ENCODE measurements around the gene CRYBA2. TPM values are rescaled to one million over a fixed set of nuclear protein-coding genes. Genes with fewer than 3 reads are reported as not detected.

Gene CRYBA2
- polyA plus RNA-seq, 1 donor from 2014 or later = not detected

DNA sequence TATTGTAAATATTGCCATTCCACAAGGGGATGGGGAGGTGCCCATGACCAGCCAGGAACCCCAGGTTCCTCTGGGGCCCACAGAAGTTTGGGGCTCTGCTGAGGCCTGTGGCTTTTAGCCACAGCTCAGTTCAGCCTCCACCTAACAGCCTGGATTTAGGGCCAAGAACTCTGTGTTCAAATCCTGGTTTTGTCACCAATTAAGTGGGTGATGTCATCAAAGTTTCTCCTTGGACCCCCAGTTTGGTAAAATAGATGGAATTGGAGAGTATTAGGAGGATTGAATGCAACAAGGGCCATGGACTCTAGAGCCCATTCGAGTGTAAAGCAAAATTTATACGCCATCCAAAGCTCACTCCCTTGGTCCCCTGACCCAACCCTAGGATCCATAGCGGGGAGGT lies 5.1 kb downstream of the CRYBA2 start:
- Histone ChIP-seq H3K9ac (ENCODE audit: low read length) (no peak overlapping the region), H3K27ac (ENCODE audit: low read length) (no peak overlapping the region), H3K4me3 (ENCODE audit: low read length) (no peak overlapping the region), H3F3A (ENCODE audit: insufficient read depth, low read length, poor library complexity, severe bottlenecking) (no peaks in the 10 kb centered on the region), H2AFZ (ENCODE audit: low read depth, low read length) (no peak overlapping the region), H3K36me3 (ENCODE audit: insufficient read depth, low read length) (no peaks in the 10 kb centered on the region), H3K79me2 (replicated peaks; ENCODE audit: insufficient read depth, low read length) (no peaks in the 10 kb centered on the region), H3K27me3 (ENCODE audit: insufficient read depth, low read depth, low read length) (peaks cover 100% of the 10 kb centered on the region), H4K20me1 (ENCODE audit: insufficient read depth) (no peaks in the 10 kb centered on the region), H3K4me2 (ENCODE audit: low read length) (no peak overlapping the region), H3K9me3 (ENCODE audit: low read length) (no peaks in the 10 kb centered on the region), H3K9me2 (ENCODE audit: insufficient read depth, low read length) (no peaks in the 10 kb centered on the region)
- TF ChIP-seq EZH2 (IDR thresholded peaks at IDR 0.05; ENCODE audit: borderline replicate concordance, insufficient read depth, low read length, poor library complexity, severe bottlenecking) (no peak), EP300 (conservative IDR thresholded peaks at IDR 0.05; ENCODE audit: poor library complexity, severe bottlenecking) (no peak), SMC3 (conservative IDR thresholded peaks at IDR 0.05; ENCODE audit: poor library complexity) (no peak), TAF1 (IDR thresholded peaks at IDR 0.05; ENCODE audit: low read depth) (no peak), MXI1 (conservative IDR thresholded peaks at IDR 0.05; ENCODE audit: poor library complexity, severe bottlenecking) (no peak), RAD21 (conservative IDR thresholded peaks at IDR 0.05) (no peak), POLR2AphosphoS5 (IDR thresholded peaks at IDR 0.05) (no peak)
- TF ChIP-seq, protein P1, sequence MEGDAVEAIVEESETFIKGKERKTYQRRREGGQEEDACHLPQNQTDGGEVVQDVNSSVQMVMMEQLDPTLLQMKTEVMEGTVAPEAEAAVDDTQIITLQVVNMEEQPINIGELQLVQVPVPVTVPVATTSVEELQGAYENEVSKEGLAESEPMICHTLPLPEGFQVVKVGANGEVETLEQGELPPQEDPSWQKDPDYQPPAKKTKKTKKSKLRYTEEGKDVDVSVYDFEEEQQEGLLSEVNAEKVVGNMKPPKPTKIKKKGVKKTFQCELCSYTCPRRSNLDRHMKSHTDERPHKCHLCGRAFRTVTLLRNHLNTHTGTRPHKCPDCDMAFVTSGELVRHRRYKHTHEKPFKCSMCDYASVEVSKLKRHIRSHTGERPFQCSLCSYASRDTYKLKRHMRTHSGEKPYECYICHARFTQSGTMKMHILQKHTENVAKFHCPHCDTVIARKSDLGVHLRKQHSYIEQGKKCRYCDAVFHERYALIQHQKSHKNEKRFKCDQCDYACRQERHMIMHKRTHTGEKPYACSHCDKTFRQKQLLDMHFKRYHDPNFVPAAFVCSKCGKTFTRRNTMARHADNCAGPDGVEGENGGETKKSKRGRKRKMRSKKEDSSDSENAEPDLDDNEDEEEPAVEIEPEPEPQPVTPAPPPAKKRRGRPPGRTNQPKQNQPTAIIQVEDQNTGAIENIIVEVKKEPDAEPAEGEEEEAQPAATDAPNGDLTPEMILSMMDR (IDR thresholded peaks at IDR 0.05; ENCODE audit: poor library complexity, severe bottlenecking) = no peak
- TF ChIP-seq, protein P2, sequence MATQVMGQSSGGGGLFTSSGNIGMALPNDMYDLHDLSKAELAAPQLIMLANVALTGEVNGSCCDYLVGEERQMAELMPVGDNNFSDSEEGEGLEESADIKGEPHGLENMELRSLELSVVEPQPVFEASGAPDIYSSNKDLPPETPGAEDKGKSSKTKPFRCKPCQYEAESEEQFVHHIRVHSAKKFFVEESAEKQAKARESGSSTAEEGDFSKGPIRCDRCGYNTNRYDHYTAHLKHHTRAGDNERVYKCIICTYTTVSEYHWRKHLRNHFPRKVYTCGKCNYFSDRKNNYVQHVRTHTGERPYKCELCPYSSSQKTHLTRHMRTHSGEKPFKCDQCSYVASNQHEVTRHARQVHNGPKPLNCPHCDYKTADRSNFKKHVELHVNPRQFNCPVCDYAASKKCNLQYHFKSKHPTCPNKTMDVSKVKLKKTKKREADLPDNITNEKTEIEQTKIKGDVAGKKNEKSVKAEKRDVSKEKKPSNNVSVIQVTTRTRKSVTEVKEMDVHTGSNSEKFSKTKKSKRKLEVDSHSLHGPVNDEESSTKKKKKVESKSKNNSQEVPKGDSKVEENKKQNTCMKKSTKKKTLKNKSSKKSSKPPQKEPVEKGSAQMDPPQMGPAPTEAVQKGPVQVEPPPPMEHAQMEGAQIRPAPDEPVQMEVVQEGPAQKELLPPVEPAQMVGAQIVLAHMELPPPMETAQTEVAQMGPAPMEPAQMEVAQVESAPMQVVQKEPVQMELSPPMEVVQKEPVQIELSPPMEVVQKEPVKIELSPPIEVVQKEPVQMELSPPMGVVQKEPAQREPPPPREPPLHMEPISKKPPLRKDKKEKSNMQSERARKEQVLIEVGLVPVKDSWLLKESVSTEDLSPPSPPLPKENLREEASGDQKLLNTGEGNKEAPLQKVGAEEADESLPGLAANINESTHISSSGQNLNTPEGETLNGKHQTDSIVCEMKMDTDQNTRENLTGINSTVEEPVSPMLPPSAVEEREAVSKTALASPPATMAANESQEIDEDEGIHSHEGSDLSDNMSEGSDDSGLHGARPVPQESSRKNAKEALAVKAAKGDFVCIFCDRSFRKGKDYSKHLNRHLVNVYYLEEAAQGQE (IDR thresholded peaks at IDR 0.05; ENCODE audit: borderline replicate concordance) = no peak

- Histone ChIP-seq H2AFZ (ENCODE audit: low read depth, low read length) (no peak overlapping the region), H3K79me2 (replicated peaks; ENCODE audit: insufficient read depth, low read length) (no peaks in the 10 kb centered on the region), H3K4me2 (ENCODE audit: low read length) (no peak overlapping the region), H3K36me3 (ENCODE audit: insufficient read depth, low read length) (no peaks in the 10 kb centered on the region), H3K9me3 (ENCODE audit: low read length) (no peaks in the 10 kb centered on the region), H3K27me3 (ENCODE audit: insufficient read depth, low read depth, low read length) (peaks cover 99% of the 10 kb centered on the region), H3K9ac (ENCODE audit: low read length) (no peak overlapping the region), H3K4me3 (ENCODE audit: low read length) (no peak overlapping the region), H3K27ac (ENCODE audit: low read length) (no peak overlapping the region), H3F3A (ENCODE audit: insufficient read depth, low read length, poor library complexity, severe bottlenecking) (no peaks in the 10 kb centered on the region), H3K9me2 (ENCODE audit: insufficient read depth, low read length) (no peaks in the 10 kb centered on the region), H4K20me1 (ENCODE audit: insufficient read depth) (no peaks in the 10 kb centered on the region)
- no peak for TF ChIP-seq RAD21 (conservative IDR thresholded peaks at IDR 0.05)
- no peak for TF ChIP-seq EP300 (conservative IDR thresholded peaks at IDR 0.05; ENCODE audit: poor library complexity, severe bottlenecking)
- no peak for TF ChIP-seq EZH2 (IDR thresholded peaks at IDR 0.05; ENCODE audit: borderline replicate concordance, insufficient read depth, low read length, poor library complexity, severe bottlenecking)
- no peak for TF ChIP-seq POLR2AphosphoS5 (IDR thresholded peaks at IDR 0.05)
- TF ChIP-seq, protein P2 (IDR thresholded peaks at IDR 0.05; ENCODE audit: borderline replicate concordance) = no peak
- no peak for TF ChIP-seq TAF1 (IDR thresholded peaks at IDR 0.05; ENCODE audit: low read depth)
- no peak for TF ChIP-seq SMC3 (conservative IDR thresholded peaks at IDR 0.05; ENCODE audit: poor library complexity)
- TF ChIP-seq MXI1 (conservative IDR thresholded peaks at IDR 0.05; ENCODE audit: poor library complexity, severe bottlenecking) = no peak
Measured at GRCh38 chr2:218986148-218986761, 7.0 kb downstream of the CRYBA2 start.

Data from neural cell (in vitro differentiated cells).